H54 (cell line): ENCODE data around the gene DSCAML1.

ENCODE experiments used
- DNase-seq: peaks from one replicate; pipeline ENCODE4 v3.0.0; 2011; ENCODE audit warnings: low spot score, mixed read lengths; ENCODE audit not compliant: insufficient read length
- FAIRE-seq: peaks from 3 replicates; lab custom pipeline; 2011; peaks lifted over from hg19 to GRCh38; lab: Jason Lieb, UNC
- POLR2A ChIP-seq: IDR thresholded peaks from 2 replicates; pipeline ENCODE4 v1.6.1; 2011; ENCODE audit warnings: low read depth, mild to moderate bottlenecking, low read length

The DSCAML1 gene

DNA sequence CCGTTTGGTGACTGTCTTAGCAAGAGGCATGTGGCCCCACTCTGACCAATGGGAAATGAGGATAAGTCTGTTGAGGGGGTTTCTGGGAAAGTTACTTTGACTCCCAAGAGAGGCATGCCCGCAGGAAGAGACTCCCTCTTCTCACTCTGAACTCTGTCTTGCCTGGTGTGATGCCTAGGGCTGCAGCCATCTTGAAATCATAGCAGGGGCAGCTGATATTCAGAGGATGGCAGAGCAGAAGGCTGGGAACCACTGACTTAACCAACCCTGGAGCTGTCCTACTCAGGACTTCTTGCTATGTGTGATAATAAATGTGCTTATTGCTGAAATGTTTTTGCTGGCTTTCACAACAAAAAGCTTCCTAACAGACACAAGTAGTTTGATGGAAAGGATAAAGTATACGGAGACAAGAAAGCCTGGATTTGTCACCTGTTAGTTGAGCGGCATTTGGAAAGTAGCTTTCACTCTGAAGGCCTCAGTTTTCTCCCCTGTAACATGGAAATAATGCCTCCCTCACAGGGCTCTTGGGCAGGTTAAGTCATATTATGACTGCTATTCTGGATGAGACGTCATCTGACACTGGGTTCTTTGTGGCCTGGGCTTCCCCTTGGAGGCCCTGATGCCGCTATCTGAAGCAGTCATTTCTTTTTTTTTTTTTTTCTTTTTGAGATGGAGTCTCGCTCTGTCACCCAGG, 340.8 kb downstream of the DSCAML1 start:
- no peak for TF ChIP-seq POLR2A
- FAIRE-seq (no peak), DNase-seq (no peak)

DNA sequence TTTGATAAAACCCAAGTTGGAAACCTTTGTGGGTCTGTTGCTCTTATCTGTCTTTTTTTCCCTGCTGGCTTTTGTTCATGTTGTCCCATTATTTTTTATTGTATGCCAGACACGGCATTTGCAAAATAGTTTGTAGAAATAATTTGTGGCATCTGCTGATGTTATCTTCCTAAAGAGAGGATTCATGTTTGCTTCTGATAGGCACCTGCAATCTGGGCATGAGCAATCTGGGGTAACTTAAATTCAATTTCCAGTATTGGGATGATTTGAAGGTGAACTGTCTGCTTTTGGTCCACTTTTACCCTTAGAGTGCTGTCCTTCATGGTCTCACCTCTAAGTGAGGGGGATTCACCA, 342.5 kb downstream of the DSCAML1 start:
- no peak for DNase-seq
- TF ChIP-seq POLR2A: no peak
- FAIRE-seq: no peak

DNA sequence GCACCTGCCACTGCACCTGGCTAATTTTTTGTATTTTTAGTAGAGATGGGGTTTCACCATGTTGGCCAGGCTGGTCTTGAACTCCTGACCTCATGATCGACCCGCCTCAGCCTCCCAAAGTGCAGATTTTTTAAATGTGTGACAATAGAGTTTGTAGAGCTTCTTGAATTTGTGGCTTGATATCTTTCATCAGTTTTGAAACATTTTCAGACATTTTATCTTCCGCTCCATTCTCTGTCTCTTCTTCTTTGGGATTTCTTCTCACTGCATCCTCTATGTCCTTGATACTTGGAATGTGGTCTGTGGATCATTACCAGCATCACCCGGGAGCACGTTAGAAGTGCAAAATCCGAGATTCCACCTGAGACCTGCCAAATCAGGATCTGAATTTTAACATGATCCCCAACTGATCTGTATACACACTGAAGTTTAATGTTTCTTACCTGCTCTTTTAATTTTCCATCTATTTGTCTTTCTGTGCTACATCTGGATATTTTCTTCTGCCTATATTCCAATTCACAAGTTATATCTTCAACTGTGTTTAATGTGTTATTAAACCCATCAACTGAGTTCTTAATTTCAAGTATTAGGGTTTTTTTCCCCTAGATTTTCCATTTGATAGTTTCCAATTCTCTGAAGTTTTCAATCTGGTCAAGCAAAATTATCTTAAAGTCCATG, 343.0 kb downstream of the DSCAML1 start:
- DNase-seq (no peak), FAIRE-seq (no peak)
- TF ChIP-seq POLR2A: no peak

DNA sequence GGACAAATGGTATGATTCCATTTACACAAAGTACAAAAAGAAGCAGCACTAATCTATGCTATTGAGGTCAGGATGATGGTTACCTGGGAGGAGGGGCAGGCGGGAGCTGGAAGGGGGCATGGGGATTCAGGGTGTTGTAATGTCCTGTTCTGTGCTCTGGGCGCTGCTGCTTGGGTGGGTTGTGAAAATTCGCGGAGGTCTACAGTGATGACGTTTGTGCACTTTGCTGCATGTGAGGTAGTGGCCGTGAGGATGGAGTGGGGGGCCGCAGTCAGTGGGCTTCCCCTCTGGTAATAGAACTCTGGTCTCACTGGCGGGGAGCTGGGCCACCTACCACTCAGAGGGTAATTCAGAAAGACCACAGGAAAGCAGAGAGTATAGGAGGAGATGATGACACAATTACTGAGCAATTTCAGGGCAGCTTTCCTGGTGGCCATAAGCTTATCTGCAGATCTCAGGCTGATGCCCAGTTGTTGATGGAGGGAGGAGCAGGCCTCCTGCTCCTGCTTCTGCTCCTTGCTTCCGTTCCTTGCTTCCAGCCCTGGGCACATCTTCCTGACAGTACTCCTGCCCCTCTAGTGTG, 347.8 kb downstream of the DSCAML1 start:
- FAIRE-seq: no peak
- peak; percentile 26 for DNase-seq
- TF ChIP-seq POLR2A: no peak

DNA sequence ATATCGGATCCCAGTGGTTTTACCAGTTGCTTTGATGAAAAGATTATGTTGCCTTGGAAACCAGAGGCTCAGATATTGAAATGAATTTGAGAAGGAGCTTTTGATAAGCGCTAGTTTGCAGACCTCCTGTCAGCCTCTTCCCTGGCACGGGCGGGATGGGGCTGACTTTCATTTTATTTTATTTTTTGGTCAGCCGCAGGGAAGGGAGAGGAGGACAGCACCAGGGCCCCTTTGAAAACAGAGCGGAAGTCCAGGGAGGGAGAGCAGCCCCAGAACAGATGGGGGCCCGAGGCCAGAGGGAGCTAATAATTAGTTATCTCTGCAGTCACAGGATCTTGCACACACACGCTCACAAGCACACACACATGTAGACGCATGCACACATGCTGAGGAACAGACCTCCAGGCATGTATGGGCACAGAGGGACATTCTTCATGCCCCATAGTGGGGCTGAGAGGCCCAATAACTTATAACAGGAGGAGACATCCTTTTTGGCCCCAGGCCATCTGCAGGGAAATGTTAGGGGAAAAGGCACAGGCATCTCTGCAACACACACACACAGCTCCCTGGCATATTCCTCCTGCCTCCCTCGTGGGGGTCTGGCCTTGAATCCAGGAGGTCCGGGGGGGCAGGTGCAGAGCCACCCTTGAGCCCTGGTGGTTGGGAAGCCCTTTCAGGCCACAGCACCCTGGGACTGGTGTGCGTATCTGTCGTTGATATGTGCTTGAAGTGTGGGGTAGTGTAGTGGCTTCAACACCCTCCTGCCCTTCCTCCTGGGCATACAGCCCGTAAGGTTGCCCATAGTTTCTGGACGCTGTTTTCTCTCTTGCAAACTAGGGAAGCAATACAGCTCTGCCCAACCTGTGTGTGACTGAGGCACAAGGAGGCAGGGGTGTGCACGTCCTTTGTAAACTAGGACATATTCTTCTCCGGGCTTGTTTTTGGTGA, 352.0 kb downstream of the DSCAML1 start:
- DNase-seq: no peak
- no peak for TF ChIP-seq POLR2A
- no peak for FAIRE-seq

DNA sequence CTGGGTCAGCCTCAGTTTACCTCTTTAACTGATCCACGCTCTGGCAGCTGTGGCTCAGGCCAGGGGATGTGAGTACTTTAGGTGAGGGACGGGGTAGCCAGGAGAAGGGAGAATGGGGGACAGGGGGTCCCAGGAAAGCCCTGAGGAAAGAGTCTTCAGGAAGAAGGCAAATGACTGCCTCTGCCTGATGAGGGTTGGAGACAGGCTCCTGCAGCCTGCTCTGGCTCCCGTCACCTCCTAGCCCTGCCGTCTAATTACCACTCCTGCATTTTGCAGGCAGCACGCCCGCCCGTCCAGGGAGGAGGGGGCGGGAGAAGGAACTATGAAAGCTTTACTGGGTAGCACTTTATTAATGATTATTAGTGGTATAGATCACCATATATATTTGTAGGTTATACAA, 352.8 kb downstream of the DSCAML1 start:
- no peak for FAIRE-seq
- DNase-seq: no peak
- no peak for TF ChIP-seq POLR2A

DNA sequence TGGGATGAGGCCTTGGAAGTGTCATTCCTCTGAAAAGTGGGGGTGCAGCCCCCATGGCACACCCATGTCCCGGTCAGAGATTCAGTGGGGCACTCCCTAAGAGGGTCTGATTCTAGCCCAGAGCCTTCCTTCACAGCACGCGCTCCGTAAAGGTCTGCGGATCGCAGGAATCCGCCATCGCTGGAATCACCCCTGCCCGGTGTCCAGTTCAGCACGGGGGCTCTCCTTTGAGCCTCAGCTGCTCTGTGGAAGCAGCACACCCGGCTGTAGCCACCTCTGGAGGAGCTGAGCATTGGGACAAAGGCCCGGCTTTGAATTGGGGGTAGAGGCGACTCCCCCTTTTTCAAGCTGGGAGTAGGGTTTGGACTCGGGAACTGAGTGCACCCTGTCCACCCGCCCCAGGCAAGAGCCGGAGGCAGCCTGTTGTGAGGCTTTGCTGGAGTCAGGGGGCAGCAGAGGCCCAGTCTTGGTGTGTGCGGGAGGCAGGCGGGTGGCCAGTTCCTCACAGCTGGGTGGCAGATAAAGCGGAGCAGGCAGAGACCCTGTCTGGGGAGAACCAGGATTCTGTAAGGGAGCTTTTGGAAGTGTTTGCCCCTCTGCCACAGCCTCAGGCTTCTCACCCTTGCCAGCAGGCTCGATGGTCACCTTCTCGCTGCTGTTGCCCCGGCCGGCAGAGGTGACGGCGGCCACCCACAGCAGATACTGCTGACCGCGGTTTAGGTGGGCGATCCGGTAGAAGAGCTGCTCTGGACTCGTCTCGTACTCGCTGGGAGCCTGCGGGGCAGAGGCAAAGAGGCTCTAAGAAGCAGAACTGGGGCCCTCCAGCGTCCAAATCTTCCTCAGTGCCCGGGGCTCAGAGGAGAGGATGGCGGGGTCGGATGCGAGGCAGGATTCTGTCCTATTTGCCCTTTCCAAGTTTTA, 353.5 kb downstream of the DSCAML1 start:
- DNase-seq: peak; percentile 52
- no peak for TF ChIP-seq POLR2A
- no peak for FAIRE-seq

DNA sequence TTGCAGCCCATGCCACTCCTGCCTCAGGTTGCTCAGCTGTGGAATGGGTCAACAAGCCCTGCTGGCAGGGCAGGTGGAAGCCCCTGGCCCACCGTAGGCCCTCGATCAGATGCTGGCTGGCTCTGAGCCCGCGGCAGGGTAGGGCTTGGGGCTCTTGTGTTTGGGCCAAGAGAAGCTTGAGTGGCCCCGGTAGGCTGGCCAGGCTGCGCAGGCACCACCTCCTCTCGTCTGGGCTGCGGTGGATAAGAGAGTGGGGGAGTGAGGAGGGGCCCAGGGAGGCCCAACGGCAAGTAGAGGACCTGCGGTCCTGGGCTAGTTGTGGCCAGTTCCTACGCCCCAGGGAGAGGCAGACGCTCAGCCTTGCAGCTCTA, 354.2 kb downstream of the DSCAML1 start:
- no peak for TF ChIP-seq POLR2A
- FAIRE-seq (no peak), DNase-seq (no peak)

DNA sequence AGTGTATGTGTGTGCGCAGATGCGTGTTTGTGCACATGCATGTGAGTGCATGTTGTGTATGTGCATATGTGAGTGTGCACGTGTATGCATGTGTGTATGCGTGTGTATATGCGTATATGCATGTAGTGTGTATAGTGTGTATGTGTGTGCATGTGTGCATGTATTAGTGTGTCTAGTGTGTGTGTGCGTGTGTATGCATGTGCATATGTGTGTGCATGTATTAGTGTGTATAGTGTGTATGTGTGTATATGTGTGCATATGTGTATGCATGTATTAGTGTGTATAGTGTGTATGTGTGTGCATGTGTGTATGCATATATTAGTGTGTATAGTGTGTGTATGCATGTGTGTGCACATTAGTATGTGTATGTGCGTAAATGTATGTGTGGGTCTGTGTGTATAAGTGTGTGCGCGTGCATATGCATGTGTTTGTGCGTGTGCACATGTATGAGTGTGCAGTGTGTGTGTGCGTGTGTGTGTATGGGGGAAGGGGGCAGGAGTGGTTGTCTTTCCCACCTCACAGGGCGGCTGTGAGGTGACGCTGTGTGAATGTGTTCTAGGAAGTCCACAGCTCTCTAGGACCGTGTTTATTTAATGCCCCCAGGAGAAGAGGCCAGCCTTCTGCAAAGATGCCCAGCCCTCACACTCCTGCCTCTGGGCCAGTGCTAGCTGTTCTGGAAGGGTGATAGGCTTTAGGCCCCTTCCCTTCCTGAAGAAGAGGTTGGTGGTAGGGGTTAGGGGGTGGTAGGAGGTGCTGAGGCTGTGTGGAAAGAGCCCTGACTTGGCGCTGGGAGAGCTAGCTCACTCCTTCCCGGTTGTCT, 354.8 kb downstream of the DSCAML1 start:
- TF ChIP-seq POLR2A: no peak
- FAIRE-seq (no peak), DNase-seq (no peak)

DNA sequence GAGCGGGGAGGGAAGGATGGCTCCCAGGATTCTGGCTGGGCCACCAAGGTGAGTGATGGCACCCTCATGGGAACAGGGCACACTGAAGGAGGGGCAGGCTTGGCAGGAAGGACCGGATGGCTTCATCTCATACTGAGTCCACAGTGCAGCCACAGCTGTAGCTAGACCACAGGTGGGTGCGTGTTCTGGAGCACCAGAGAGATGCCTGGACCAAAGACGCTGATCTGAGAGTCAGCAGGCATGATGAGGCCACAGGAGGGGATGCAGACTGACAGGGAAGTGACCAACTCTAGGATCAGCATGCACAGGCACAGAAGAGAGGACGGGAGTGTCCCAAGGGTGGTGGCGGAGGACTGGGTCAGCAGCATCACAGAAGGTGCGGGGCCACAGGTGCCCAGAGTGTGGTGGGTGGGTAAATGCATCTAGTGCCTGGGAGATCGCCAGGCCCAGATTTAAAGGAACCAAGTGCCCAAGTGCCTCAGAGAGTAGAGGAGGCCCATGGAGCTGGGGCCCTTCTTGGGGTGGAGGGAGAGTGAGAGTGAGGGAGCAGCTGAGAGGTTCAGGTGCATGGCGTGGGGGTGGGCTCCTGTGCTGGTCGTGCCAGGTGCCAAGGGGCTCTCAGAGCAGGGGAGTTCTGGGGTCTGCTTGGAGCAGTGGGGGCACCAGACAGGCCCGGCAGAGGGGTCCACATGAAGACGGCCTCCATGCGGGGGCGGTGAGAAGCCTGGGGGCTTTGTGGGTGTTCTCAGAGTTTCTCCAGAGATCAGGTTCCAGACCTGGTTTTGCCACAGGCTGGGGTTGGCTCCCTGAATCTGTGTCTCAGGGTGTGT, 355.7 kb downstream of the DSCAML1 start:
- TF ChIP-seq POLR2A: no peak
- DNase-seq (no peak), FAIRE-seq (no peak)

DNA sequence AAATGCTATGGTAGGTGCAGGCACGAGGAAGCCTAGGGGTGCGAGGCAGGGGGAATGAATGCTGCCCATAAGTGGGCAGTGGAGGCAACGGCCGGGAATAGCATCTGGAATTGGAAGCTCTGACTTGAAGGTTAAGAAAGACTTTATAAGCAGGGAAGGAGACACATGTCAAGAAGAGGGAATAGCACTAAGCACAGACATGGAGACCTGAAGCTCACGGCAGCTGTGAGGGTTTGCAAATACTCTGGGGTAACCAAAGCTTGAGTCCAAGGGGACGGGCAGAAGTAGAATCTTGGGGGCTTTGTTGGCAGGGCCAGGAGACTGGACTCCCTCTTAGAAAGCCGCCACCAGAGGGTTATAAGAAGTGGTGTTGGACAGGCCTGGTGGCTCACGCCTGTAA, 356.8 kb downstream of the DSCAML1 start:
- no peak for TF ChIP-seq POLR2A
- DNase-seq (no peak), FAIRE-seq (no peak)
